Epithelial cell of prostate (primary cell): Measurements from ENCODE around the gene SPRED3.
A peak's percentile ranks its signal among the peaks of the same experiment; 100 is the strongest.
"Not testable (repeated sequence)": the region's sequence is repeated elsewhere in the genome, so short reads cannot be mapped to it uniquely, and the experiment has no call there.

ENCODE experiments used
- DNase-seq: peaks from one replicate; pipeline ENCODE4 v3.0.0-alpha.2; 2011; ENCODE audit warnings: low read depth, low spot score
- H3K27ac ChIP-seq: fragments of 450-650 bp; 2 replicates; pipeline ENCODE4 v1.5.1; 2017; ENCODE audit warnings: mild to moderate bottlenecking

Gene SPRED3, protein sequence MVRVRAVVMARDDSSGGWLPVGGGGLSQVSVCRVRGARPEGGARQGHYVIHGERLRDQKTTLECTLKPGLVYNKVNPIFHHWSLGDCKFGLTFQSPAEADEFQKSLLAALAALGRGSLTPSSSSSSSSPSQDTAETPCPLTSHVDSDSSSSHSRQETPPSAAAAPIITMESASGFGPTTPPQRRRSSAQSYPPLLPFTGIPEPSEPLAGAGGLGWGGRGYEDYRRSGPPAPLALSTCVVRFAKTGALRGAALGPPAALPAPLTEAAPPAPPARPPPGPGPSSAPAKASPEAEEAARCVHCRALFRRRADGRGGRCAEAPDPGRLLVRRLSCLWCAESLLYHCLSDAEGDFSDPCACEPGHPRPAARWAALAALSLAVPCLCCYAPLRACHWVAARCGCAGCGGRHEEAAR

DNA sequence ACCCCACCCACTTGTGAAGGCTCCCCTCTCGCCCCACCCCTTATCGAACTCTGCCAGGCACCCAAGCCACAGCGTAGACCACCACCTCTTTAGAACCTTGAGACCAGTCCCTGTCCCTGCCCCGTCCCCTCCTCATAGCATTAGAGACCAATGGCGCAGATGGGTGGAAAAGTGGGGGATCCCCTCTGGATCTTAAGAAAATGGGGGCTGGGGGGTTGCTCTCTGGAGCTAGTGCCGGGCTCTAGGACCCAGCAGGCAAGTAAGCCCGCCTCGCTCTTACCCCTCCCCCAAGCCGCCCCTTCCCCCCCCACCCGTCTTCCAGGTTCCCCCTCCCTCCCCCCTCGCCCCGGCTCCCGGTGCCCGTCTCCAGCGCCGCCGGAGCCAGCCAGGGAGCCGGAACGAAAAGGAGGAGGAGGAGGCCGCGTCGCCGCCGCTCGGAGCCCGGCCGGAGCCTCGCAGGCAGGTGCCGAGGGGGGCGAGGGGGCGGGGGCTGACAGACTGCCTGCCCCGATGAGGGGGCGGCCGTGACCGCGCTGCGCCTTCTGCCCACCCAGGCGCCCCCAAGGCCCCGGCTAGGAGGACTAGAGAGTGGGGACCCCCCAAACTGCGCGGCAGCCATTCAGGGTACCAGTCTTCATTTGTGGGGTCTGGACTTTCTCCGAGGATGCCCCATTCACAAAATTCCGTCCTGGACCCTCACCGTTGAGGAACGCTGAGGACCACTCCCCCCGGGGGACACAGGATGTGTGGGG is at the start of gene SPRED3:
TSS of gene SPRED3 (plus strand) at position 349 of the 752 bp plus-strand sequence. CDS start 1,606 bp downstream, outside the sequence.
- DNase-seq, result no peak
- peak within 1 kb of the TSS; percentile 80 for H3K27ac ChIP-seq

DNA sequence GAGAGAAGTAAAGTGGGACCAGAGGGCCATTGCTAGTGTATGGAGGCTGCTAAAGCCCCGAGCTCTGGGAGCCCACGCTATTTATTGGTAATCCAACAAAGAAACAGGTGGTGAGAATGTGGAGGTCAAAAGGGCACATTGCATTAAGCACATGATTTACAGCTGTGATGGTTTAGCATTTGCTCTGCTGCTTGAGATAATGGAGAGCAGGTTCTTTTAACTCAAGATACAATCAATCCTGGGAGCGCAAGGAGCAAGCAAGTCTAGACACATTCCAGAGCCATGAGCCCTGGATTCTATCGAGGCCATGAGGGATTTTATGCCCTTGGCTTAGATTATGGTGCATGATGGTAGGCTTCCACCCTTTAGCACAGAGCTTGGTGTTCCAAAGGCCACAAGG is 49.5 kb upstream of the SPRED3 start:
- not testable (repeated sequence) for DNase-seq, H3K27ac ChIP-seq

DNA sequence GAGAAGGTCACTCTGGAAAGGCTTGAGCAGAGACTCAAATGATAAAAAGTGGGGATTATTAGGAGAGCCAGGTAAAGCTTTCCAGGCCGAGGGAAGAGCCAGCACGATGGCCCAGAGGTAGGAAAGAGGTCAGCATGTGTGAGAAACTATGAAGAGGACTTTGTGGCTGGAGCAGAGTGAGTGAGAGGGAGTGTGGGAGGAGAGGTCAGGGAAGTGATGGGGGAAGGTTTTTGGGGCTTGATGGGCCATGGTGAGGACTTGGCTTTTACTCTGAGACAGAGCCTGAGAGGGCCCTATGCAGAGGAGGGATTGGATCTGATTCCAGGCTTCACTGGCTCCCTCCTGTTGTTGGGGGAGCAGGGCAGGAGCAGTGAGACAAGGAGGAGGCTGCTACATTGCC is 47.6 kb upstream of the SPRED3 start:
- no peak for DNase-seq
- no peak overlapping the region for H3K27ac ChIP-seq

DNA sequence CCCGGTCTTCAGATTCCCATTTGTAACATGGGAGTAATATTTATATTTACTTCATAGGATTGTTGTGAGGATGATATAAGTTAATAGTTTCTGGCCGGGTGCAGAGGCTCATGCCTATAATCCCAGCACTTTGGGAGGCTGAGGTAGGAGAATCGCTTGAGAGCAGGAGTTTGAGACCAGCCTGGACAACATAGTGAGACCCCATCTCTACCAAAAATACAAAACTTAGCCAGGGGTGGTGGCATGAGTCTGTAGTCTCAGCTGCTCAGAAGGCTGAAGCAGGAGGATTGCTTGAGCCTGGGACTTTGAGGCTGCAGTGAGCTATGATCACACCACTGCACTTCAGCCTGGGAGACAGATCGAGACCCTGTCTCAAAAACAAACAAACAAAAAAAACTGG is 41.7 kb upstream of the SPRED3 start:
- H3K27ac ChIP-seq, result no peak overlapping the region
- no peak for DNase-seq

DNA sequence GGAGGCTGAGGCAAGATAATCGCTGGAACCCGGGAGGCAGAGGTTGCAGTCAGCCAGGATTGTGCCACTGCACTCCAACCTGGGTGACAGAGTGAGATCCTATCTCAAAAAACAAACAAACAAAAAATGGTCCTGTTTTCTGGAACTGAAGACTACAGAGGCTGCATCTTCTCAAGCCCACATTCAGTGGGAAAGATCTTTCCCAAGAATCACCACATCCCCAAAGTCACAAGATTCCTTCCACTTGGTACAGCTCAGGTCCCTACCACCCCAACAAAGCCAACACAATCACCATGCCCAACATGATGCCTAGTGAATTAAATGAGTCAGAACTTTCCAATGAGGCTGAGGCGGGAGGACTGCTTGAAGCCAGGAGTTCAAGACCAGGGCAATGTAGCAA is 37.6 kb upstream of the SPRED3 start:
- DNase-seq, result no peak
- H3K27ac ChIP-seq, result no peak overlapping the region

DNA sequence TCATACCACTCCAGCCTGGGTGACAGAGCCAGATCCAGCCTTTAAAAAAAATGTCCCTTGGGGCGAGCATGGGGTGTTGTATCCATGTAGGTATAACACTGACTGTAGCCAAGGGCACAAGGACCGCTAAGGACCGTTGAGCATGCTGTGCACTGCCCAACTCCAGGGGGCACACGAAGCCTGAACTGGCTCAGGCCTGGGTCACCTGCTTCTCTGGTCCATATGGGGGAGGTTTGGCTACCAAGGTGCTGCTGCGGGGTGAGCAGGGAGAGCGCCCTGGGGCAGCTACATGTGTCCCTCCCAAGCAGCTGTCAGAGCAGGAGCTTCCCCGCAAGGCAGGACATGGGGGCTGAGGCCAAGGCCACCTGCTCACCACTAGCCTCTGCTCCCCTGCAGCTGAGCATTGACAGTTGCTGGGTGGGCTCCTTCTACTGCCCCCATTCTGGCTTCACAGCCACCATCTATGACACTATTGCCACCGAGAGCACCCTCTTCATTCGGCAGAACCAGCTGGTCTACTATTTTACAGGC is 36.6 kb upstream of the SPRED3 start:
- DNase-seq, result no peak
- H3K27ac ChIP-seq, result no peak overlapping the region

DNA sequence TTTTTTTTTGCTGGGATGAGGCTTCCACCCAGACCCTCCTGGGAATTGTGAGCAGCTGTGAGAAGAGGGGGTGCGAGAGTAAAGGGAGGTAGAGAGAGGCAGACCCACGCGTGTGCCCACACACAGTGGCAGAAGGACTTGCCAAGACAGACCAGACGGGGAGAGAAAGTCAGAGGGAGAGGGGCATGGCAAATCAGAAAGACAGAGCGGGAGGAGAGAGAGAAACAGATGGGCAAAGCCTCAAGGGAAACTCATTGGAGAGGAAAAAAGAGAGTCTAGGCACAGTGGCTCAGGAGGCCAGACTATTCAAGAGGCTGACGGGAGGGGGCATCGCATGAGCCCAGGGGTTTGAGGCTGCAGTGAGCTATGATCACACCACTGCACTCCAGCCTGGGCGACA is 35.9 kb upstream of the SPRED3 start:
- no peak overlapping the region for H3K27ac ChIP-seq
- no peak for DNase-seq

DNA sequence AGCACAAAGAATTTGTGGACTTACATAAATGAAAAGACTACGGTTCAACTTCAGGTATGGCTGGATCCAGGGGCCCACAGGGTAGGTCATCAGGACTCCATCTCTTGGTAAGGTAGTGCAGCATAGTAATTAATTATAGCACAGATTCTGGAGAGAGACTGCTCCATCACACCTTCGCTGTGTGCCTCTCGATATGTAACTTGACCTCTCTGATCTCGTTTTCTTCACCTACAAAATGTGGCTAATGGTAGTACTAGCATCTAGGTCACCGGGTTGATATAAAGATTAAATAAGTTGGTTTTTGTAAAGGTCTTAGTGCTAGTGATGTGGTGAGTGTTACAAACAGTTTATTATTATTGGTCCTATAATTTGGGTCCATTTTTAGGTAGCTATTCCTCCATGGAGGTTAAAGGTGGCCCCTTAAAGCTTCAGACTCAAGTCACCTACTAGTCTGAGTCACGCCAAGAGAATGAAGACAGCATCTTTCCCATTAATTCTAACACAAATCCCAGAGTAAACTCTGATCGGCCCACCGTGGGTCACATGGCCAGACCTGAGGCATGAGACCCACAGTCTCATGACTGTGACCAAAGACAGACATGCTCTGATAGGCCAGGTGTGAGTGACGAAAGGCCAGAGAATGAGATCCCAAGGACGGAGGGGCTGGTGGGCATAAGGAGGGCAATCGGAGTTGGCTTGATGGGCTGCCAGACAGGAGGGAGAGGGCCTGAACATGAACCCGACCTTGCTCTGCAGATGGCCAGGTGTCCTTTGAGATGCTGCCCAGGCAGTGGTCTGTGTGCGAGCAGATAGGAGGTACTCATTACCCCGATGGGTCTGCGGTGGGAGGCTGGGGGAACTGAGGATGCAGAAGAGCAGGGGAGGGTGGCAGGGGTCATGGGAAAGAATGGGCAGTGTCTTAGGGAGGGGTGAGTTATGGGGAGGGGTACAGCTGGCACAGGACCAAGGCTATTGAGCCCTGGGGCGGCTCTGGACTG is 32.5 kb upstream of the SPRED3 start:
- DNase-seq, result no peak
- no peak overlapping the region for H3K27ac ChIP-seq

DNA sequence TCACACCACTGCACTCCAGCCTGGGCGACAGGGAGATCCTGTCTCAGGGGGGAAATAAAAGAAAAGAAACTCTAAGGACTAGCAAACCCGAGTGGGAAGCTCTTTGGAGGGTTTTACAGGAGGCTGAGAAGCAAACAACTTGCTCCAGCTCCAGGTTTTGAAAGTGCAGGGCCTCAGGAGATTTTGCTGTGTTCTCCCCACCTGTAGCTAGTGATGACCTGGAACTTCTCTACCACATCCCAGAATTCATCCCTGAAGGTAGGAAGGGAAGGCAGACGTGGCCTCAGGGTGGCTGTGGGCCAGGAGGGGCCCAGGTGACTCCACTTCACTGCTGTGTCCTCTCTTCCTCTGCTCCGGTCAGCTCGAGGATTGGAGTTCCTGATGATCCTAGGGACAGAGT is 30.4 kb upstream of the SPRED3 start:
- DNase-seq, result no peak

DNA sequence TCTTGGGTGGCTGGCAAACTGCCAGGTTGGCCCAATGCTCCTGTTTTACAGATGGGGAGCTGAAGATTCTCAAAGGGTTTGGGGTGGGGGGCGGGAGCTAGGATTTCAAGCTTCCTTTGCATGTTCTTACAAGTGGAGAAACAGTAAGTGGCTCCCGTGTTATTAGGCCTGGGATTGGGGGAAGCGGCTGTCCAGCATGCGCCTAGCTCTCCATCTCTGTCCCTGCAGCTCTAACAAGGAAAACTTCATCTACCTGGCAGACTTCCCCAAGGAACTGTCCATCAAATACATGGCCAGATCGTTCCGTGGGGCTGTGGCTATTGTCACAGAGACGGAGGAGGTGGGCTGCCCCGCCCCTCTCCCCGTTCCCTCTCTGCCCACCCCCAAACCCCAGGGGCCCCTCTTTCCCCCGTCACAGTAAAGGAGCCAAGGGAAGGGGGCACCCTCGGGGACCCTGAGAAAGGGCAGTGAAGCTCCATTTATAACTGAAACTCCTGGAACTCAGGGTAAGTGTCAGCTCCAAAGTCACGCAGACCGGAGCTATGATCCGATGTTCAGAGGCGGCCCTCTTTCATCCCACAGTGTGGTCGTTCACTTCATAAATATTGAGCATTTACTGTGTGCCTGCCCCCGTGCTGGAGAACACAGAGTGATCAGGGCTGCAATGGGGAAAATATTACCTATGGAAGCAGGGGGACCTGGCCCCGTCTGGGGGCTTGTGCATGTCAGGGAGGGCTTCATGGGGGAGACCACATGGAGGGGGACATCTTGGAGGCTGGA is 29.1 kb upstream of the SPRED3 start:
- DNase-seq, result no peak
- no peak overlapping the region for H3K27ac ChIP-seq

More for the DNA sequence above, 30.4 kb upstream of the SPRED3 start:
- no peak overlapping the region for H3K27ac ChIP-seq

DNA sequence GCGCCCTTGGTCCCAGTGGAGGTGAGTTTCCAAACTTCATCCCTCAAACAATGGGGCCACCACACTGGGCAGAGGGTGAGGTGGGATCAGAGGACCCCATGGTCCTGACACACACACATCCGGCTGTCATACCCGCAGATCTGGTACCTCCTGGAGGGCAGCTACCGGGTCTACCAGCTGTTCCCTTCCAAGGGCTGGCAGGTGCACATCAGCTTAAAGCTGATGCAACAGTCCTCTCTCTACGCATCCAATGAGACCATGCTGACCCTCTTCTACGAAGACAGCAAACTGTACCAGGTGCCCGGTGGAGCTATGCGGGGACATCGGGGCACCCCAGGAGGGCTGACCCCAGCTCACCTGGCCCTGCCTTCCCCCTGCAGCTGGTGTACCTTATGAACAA is 28.1 kb upstream of the SPRED3 start:
- no peak for DNase-seq
- no peak overlapping the region for H3K27ac ChIP-seq

DNA sequence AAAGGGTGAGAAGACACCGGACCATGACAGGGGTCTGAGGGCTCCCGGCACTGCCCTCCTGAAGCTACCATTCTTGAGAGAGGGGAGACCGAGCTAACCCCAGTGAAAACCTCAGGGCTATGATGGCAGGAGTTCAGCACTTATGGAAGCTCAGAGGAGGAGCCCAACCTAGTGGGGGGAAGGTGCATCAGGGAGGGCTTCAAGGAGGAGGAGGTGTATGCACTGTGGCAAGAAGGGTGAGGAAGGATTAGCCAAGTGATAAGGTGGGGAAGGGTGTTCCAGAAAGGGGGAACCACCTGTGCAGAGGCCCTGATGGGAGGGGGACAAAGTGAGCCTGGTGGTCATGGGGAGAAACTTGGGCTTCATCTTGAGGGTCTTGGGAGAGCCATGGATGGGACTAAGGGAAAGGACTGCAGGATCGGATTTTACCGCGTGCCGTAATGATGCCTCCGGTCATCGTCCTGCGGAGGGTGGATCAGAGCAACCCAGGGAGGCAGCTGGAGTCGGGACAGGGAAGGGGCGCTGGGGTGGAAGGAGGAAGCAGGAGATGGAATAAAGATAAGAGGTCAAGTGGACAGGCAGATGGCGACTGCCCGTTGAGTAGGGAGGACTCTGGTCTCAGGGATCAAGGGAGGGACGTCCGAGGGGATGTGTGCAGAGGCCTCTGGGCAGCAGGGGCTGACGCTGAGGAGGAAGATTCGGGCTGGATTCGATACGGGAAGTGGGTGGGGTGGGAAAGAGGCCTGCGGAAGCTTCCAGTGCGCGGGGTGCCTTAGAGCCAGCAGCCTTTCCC is 27.5 kb upstream of the SPRED3 start:
- no peak overlapping the region for H3K27ac ChIP-seq
- DNase-seq, result no peak

DNA sequence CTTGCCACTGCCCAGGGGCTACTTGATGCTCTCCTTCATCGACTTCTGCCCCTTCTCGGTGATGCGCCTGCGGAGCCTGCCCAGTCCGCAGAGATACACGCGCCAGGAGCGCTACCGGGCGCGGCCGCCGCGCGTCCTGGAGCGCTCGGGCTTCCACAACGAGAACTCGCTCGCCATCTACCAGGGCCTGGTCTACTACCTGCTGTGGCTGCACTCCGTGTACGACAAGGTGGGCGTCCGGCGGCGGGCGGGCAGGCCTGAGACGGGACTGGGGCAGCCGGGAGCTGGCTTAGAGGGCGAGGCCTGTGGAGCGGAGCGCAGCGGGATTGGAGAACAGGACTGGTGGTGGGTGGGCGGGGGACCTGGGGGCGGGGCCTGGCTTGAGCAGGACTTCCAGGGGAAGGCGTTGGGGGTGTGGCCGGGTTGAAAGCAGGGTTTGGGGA is 26.8 kb upstream of the SPRED3 start:
- peak overlapping the region; percentile 41 for H3K27ac ChIP-seq
- peak; percentile 37 for DNase-seq

DNA sequence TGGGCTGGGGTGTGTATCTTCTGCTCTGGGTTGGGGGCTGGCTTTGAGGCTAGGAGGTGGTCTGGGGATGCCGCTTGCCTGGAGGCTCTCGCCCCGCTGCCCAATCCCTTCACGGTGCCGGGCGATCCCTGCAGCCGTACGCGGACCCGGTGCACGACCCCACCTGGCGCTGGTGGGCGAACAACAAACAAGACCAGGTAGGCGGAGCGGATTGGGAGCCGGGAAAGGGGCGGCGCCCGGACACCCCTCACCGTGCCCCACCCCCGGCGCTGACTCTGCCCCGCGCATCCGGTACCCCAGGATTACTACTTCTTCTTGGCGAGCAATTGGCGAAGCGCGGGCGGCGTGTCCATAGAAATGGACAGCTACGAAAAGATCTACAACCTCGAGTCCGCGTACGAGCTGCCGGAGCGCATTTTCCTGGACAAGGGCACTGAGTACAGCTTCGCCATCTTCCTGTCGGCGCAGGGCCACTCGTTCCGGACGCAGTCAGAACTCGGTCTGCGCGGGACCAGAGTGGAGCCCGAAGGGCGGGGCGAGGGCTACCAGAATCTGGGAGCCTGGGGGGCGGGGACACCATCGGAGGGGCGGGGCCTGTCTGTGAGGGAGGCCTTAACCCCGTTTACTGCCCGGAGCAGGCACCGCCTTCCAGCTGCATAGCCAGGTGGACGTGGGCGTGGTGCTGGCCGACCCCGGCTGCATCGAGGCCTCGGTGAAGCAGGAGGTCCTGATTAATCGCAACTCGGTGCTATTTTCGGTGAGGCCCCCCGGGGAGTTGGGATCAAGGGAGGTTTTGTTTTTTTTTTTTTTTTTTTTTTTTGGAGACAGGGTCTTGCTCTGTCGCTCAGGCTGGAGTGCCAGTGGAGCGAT is 26.2 kb upstream of the SPRED3 start:
- DNase-seq, result no peak
- H3K27ac ChIP-seq, result peak overlapping the region; percentile 41

DNA sequence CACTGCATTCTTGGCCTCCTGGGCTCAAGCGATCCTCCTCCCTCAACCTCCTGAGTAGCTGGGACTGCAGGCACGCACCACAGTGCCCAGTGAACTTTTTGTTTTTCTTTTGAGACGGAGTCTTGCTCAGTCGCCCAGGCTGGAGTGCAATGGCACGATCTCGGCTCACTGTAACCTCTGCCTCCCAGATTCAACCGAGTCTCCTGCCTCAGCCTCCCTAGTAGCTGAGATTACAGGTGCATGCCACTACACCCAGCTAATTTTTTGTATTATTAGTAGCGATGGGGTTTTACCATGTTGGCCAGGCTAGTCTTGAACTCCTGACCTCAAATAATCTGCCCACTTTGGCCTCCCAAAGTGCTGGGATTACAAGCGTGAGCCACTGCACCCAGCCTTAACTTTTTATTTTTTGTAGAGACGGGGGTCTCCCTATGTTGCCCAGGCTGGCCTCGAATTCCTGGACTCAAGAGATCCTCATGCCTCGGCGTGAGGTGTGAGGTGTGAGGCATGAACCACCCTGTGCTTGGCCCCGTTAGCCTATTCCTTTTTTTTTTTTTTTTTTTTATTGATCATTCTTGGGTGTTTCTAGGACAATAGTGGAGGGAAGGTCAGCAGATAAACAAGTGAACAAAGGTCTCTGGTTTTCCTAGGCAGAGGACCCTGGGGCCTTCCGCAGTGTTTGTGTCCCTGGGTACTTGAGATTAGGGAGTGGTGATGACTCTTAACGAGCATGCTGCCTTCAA is 25.4 kb upstream of the SPRED3 start:
- not testable (repeated sequence) for DNase-seq, H3K27ac ChIP-seq

DNA sequence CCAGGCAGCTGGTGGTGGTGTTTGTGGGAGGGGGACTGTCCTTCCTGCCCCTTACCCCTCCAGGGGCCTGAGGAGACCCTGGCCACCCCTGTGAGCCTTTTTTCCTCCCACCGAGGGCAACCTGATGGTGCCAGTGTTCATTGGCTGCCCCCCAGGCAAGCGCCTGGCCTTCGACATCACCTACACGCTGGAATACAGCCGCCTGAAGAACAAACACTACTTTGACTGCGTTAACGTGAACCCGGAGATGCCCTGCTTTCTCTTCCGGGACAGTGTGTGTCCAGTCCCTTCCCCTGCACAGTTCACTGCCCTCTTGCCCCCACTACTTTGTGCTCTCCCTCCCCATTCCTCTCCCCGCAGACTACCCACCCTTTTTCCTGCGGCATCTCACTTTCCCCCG is 21.5 kb upstream of the SPRED3 start:
- no peak for DNase-seq
- H3K27ac ChIP-seq, result no peak overlapping the region

DNA sequence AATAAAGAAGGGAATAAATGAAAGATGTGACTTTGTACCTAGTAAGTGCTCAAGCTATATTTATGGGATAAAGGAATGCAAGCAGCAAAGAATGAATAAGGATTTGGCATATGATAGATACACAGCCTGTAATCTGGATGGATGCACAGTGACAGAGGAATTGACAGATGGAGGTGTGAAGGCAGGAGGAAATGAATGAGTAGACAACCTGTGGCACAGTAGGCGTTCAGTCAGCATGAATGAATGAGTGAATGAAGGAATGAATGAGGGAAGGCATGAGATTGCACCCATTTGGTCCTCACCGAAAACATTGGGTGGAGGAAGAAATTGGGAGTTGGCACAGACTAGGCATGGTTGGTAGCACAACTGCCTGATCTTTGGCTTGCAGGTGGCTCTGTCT is 18.9 kb upstream of the SPRED3 start:
- DNase-seq, result no peak
- H3K27ac ChIP-seq, result no peak overlapping the region
